ENCODE results near the gene ACP6.

ACP6 gene

DNA sequence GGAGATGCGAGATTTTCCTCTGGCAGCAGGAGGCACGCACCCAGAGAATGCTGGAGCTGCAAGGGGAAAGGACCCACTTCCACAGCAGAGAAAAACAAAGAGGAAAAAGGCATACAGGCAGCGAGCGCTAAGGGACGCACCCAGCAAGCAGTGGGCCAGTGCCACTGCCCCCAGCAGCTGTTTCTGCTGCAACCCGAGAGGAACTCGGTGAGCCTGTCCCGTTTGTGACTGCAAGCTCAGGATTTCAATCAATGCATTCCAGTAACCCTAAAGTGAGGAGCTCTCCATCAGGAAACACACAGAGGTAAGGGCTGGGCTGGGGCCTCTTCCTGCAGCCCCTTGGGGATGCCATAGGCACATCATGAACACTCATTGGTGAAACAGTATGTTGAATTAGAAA, 58.7 kb downstream of the ACP6 start:
- no peak for DNase-seq (ENCODE audit: low spot score)
- H3K27ac ChIP-seq = no peak overlapping the region
- H3K4me3 ChIP-seq = no peak overlapping the region
- TF ChIP-seq, protein P1, sequence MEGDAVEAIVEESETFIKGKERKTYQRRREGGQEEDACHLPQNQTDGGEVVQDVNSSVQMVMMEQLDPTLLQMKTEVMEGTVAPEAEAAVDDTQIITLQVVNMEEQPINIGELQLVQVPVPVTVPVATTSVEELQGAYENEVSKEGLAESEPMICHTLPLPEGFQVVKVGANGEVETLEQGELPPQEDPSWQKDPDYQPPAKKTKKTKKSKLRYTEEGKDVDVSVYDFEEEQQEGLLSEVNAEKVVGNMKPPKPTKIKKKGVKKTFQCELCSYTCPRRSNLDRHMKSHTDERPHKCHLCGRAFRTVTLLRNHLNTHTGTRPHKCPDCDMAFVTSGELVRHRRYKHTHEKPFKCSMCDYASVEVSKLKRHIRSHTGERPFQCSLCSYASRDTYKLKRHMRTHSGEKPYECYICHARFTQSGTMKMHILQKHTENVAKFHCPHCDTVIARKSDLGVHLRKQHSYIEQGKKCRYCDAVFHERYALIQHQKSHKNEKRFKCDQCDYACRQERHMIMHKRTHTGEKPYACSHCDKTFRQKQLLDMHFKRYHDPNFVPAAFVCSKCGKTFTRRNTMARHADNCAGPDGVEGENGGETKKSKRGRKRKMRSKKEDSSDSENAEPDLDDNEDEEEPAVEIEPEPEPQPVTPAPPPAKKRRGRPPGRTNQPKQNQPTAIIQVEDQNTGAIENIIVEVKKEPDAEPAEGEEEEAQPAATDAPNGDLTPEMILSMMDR (IDR thresholded peaks at IDR 0.05) = no peak

- H3K4me3 ChIP-seq = no peak overlapping the region
- TF ChIP-seq, protein P1 (IDR thresholded peaks at IDR 0.05) = no peak
- H3K27ac ChIP-seq = no peak overlapping the region
- no peak for DNase-seq (ENCODE audit: low spot score)
These were observed 59.3 kb downstream of the ACP6 start for GRCh38 chr1:147611021-147611426.

DNA sequence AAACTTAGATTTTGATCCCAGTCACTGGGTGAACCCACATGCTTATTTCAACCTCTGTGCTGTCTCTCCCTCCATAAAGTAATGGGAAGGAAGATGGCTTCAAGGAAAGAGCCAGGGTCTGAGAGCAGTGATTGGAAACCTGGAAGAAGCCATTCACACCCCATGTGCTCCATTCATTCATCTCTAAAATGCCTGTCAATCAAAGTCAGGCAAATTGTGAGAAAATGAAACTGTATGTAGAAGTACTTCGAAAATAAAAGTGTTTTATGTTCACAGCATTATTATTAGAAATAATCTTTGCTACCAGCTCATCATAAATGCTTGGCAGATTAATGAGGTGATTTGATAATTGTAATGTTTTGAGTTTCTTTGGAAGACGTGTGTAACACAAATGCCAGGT, 61.0 kb downstream of the ACP6 start:
- Histone ChIP-seq H3K27ac (no peak overlapping the region), H3K4me3 (no peak overlapping the region)
- TF ChIP-seq, protein P1 (IDR thresholded peaks at IDR 0.05) = no peak
- no peak for DNase-seq (ENCODE audit: low spot score)

DNA sequence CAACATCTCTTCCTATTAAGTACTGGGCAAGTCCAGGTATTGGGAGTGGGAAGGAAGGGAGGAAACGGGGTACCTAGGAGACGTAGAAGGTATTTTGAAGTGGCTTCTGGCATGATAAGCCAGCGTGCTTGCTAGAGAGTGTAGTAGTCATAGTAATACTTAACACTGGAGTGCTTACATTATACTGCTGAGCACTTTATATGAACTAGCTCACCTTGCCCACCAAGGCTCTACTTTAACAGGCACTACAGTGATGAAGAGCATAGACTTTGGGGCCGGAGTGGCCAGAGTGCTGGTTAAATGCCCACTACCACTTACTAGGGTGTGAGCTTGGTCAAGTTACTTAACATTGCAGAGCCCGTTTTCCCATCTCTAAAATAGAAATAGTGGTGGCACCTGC, 61.7 kb downstream of the ACP6 start:
- Histone ChIP-seq H3K4me3 (no peak overlapping the region), H3K27ac (no peak overlapping the region)
- TF ChIP-seq, protein P1 (IDR thresholded peaks at IDR 0.05) = no peak
- no peak for DNase-seq (ENCODE audit: low spot score)

DNA sequence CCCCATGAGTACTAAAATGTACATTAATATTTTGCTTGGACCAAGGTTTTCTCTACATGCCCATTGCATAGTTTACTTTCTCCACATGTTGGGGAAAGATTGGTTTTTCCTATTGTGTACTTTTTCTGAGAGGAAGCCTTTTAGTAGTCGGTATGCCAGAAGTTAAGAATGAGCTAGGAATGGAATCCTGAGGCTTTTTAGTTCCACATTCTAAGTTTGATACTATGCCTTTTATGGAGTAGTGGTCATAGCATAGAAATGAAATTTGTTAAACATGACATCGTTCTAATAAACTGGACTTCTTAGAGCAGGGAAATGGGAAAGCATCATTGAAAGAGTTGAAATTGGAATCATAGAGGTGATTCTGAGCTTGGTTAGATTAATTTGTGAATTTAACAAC, 64.7 kb downstream of the ACP6 start:
- no peak overlapping the region for H3K4me3 ChIP-seq
- TF ChIP-seq, protein P1 (IDR thresholded peaks at IDR 0.05) = no peak
- no peak for DNase-seq (ENCODE audit: low spot score)
- H3K27ac ChIP-seq = peak overlapping the region; percentile 21 to 74

DNA sequence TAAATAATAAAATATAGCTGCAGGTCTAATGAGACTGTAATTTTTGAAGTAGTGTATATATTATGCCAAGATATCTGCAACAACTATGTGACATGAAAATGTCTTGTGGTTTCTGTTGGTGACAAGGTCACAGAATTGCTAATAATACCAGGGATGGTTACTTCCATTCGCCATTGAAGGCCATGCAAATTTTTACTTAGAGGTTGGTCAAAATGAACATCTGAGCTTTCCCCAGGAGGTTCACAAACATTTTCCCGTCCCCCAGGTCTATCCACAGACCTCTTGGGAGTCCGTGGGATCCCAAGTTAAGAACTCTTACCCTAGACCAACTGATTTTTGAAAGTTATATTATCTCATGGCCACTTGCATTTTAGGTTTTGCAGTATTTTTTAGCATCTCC, 66.3 kb downstream of the ACP6 start:
- Histone ChIP-seq H3K4me3 (no peak overlapping the region), H3K27ac (no peak overlapping the region)
- no peak for DNase-seq (ENCODE audit: low spot score)
- TF ChIP-seq, protein P1 (IDR thresholded peaks at IDR 0.05) = no peak

DNA sequence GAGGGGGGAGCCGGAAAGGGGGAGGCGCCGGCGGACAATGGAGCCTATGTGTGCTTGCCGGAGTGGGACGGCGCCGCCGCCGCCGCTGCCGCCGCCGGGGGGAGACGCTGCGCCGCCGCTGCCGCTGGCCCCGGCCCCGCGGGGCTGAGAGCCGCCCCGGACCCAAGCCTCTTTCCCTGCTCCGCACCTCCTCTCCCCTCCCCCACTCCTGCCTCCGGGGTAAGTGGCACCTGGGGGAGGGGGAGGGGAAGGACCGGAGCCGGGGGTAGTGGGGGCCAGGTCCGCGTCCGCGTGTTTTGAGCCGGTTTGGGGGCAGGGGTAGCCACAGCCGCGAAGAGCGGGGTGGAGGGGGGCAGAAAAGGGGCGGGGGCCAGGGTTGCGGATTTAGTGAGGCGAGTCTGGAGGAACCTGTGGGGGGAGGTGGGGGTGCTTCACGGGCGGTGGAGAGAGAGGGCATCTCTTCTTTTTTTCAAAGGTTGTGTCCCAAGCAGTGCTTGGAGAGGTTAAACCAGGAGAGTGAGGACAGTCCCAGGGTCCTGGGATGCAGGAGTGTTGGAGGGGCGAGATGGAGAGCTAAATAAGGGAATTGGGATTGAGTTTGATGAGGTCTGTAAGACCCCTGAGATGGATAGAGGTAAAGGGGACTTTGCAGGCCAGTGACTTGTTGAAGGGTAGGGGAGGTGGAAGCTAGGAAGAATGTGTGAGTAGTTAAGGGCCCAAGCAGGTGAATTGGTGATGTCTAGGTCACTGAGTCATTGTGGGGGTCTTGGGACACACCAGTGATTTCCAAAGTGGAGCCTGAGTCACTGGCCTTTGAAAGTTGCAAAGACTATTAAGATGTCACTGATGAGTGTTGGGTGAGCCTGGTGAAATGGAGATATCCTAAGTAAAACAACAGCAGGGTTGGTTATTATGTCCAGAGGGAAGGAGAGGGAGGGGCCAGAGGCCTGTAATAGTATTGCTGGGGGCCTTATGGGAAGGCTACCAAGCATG, 69.9 kb downstream of the ACP6 start:
- Histone ChIP-seq H3K4me3 (peak overlapping the region; percentile 93), H3K27ac (peak overlapping the region; percentile 75 to 94)
- DNase-seq (ENCODE audit: low spot score) = no peak
- TF ChIP-seq, protein P1 (IDR thresholded peaks at IDR 0.05) = no peak

All from coronary artery (tissue), 2 donors.